T-helper 1 cell treated with Interleukin-12 subunit alpha and Interleukin-12 subunit beta and Interleukin-4 antibody, amounts not matched to agents 30 ng/mL and 1 ng/mL, for 36 hours (primary cell): Measurements from ENCODE around the gene PBX3. TPM values are rescaled to one million over a fixed set of nuclear protein-coding genes. Genes with fewer than 3 reads are reported as not detected.

Experiments used
- intact Hi-C: fragments of 100-400 bp; cut with micrococcal nuclease; formaldehyde crosslinking; loops from one replicate; pipeline ENCODE4 v1.15.1; 2024
- total RNA-seq: library from RNA; stranded (reverse); gene quantifications from 2 replicates; pipeline ENCODE4 v1.2.3, GENCODE V29; 2022

Gene PBX3
- total RNA-seq, 1 donor from 2014 or later: 14.6 TPM

- intact Hi-C loops: no loop called here
Observed at GRCh38 chr9:125897481-125897880, 150.3 kb downstream of the PBX3 start.

- intact Hi-C loops: no loop called here
Observed at GRCh38 chr9:125902214-125902613, 155.0 kb downstream of the PBX3 start.

GRCh38 chr9:125902831-125903512 lies 155.8 kb downstream of the PBX3 start:
- intact Hi-C loops: no loop called here

DNA sequence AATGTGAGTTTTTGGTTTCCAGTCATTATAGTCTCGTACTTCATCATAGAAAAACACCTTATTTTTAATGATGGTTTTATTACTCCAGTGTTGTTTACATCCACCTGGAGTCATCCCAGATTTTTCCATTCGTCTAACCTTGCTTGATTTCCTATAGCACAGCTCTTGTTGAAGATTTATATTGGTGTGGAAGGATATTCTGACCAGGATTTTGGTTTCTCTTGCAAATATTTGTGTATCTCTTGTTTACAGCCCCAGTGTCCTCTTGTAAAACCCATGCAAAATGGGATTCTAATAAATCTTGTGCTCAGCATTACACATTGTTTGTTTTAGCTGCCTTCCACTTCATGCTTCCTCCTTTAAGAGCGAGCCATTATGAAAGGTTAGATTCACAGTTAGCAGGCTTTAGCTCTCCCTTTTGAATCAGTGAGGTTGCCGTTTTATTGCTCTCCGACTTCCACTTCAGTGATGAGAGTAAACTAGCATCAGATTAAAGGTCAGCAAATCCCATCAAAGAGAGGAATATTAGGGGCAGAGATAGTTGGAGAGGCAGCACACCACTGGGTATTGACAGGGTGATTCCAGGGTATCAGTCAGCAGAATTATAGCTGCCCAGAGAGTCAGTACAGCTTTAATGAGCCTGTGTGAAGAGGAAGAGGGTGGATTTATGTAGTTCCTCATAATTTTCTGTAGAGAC lies 157.1 kb downstream of the PBX3 start:
- intact Hi-C loops: no loop called here

DNA sequence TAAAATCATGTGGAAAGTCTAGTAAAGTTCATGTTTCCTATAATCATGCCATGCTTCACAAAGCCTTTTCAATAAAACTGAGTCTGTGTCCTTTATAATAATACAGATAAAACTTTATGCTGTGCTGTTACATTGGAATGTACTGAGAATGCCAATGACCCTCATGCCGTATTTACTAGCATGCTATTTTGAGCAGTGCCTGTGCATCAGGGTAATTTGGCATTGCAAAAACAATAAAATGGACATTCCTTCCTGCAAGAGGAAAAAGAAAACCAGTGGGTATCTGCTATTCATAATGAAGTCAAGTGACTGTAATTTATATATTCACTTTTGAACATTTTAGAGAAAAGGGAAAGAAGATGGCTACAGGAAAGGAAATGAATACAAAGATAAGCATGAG lies 159.0 kb downstream of the PBX3 start:
- intact Hi-C loops: no loop called here

DNA sequence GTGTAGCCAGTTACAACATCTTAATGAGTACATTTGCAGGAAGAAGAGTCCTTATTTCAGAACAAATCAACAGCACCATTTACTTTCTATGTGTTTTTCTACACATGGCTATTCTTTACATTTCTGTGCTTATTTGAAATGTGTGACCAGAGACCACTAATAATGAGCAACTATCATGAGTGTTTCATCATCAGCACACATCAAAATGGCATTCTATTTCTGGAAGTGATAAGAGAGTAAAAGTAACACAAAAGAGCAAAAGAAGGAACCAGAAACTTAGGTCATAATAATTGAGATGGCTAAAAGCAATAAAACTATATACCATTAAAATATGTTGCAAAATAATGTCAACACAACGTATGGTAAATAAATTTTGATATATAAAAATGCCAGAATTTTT lies 159.7 kb downstream of the PBX3 start:
- intact Hi-C loops: no loop called here

DNA sequence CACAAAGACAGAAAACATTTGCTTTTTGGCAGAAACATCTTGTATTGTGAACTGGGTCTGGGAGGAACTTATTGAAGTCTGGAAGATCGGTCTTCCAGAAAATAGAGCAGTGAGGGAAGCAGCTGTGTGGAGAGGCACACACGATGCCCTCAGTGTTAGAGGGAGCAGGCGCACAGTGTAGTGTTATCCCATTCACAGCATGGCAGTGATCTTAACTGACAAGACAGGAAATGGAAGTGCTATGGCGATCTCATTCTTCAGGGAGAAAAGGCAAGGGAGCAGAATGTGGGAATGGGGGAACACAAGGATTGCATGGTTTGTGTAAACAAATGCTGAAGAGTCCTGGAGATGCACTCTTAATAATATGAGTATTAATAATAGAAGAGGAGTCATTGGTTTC lies 161.0 kb downstream of the PBX3 start:
- intact Hi-C loops: no loop called here

DNA sequence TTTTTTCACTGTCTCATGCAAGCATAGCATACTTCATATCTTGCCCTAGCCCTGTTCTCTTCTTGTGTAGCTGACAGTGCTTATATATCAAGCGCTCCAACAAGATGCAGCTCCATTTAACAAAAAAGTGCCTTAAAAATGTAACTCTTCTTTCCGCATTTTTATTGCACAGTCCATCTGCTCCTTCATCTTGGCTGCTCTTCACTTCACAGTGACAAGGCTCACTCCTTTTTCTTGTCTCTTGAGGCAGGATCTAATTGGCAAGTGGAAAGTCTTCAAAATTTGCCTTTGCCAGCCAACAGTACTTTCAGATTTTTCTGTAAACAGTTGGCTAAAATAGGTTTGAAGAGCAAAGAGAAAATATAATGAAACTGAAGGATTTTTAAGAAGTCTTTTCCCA lies 161.8 kb downstream of the PBX3 start:
- intact Hi-C loops: no loop called here

DNA sequence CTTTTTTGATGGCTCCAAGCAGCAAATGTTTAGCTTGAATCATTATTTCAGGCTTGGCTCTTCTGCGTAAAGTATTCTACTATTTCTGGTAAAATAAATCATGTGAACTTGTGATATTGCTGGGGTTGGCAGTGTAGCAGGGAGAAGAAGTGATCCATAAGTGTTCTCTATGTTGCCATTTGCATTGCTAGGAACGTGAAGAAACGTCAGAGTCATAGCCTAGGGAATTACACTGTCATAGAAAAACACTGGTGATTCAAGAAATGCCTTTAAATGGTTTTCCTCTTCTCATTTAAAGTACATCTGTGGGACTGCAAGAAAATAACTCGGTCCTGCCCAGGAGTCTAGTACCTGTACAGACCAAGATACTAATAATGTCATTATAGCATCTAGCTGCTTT lies 162.3 kb downstream of the PBX3 start:
- intact Hi-C loops: no loop called here

DNA sequence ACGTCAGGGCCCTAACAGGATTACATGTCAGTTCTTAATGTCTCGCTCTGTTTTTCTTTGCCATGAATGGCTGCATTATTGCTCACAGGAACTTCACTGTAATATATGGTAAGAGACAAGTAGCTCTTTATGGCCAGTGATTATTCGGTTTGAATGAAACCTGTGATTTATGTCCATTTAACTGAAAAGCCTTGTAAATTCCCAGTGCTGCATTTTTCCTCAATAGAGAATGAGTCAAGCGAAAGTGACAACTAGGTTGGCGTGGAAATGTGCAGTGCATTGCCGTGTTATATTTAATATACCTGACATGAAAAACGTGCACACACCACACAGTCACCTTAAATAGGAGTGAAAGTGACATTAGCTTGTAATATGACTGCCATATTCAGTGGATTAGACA lies 163.1 kb downstream of the PBX3 start:
- intact Hi-C loops: no loop called here

- intact Hi-C loops: no loop called here
Observed at GRCh38 chr9:125911861-125912644, 164.9 kb downstream of the PBX3 start.

DNA sequence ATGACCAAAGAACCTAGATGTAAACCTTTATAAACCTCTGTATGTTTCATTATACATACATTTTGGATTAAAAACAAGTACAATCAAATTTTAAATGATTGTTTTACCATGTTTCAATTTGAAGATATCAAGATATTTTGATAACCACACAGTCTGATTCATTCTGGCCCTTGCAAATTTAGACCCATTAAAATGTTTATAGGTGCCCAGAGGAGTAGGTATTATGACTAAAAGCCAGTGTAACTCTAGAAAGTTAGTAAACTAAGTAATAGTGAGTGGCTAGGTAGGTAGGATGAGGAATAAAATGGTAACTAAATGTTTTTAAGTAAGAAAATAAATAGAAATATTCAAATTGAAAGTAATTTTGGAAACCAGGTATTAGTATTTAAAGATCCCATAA lies 165.5 kb downstream of the PBX3 start:
- intact Hi-C loops: no loop called here

DNA sequence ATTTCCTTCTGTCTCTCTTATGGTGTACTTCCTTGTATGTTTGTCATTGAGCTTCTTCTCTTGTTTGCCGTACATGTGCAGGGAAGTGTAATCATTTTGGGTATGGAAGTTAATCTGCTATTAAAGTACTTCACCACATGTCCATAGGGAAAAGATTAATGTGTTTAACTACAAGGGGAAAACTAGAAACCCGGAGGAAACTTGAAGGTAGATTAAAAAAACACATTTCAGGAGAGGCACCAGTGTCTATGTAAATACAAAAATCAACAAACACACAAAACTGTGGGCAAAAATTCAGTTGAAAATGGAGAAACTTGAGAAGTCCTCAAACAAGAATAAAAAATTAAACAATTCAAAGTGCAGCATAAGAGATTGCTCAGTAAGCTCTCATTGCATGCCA lies 166.4 kb downstream of the PBX3 start:
- intact Hi-C loops: no loop called here

DNA sequence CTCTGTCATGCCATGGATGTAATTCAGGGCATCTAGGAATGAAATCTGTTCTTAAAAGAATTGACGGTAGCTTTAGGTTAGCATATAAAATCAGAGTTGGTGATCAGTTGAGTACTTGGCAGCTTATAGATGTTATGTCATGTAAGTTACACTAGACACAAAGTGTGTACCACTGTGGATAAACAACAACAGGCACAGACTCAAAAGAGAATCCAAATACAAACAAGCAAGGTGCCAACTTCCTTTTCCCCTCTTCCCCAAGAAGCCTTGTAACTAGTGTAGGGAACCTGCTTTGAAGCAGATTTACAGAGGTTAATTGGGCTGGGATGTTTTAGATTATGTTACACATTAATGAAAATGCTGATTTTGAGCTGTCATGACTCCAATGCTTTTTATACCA lies 167.2 kb downstream of the PBX3 start:
- intact Hi-C loops: no loop called here

DNA sequence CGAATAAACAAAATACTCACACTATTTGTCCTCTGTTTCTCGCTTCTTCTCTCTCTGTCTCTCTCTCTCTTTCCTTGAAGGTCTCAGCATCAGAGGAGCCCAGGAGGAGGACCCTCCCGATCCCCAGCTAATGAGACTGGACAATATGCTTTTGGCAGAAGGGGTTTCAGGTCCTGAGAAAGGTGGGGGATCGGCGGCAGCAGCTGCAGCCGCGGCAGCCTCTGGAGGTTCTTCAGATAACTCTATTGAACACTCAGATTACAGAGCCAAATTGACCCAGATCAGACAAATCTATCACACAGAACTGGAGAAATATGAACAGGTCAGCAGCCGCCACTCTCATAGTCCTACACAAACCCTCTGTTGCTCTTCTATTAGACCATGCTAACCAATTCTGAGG lies 168.4 kb downstream of the PBX3 start:
- intact Hi-C loops: no loop called here

DNA sequence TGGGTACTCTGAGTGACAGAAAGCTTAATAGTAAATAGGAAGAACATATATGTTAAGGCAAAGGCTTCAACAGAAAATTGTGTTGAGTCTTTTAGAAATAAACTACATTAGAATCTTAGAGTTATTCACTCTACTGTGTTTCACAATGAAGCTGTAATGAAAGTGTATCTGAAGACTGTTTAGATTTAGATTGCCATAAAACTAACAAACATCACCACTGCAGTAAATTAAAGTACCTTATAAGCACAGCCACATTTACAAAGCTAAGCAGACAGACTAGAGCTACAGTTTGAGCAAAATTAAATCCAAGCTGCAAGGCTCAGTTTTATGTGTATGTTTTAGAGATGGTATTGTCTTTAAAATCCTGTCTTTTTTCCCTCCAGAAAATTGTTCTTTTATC lies 172.4 kb downstream of the PBX3 start:
- intact Hi-C loops: no loop called here

- intact Hi-C loops: no loop called here
Observed at GRCh38 chr9:125920402-125920801, 173.2 kb downstream of the PBX3 start.

DNA sequence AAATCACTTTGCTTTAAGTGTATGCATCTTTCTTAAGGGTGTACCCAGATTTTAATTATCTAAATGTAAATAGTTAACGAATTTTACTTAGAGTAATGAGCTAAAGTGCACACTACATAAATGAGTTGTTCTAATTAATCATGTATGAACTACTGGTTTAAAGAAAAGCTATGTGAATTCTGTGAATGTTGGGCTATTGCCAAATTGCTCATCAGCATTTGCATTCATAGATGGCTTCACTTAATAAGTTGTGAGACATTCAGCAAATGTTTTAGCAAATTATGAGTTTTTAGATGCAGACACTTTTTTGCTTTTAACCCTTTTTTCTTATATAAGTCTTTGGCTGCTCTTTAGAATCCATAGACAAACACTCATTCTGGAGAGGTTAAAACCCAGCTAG lies 175.7 kb downstream of the PBX3 start:
- intact Hi-C loops: no loop called here

GRCh38 chr9:125924351-125924750 lies 177.2 kb downstream of the PBX3 start:
- intact Hi-C loops: no loop called here

- intact Hi-C loops: no loop called here
Observed at GRCh38 chr9:125926936-125927335, 179.8 kb downstream of the PBX3 start.

- intact Hi-C loops: no loop called here
Observed at GRCh38 chr9:125929846-125930245, 182.7 kb downstream of the PBX3 start.

- intact Hi-C loops: no loop called here
Observed at GRCh38 chr9:125931211-125931610, 184.0 kb downstream of the PBX3 start.
